ENCODE data around the gene ESPL1. TPM values are rescaled to one million over a fixed set of nuclear protein-coding genes. Genes with fewer than 3 reads are reported as not detected.
"Not testable (repeated sequence)": the region's sequence is repeated elsewhere in the genome, so short reads cannot be mapped to it uniquely, and the experiment has no call there.

ESPL1 gene
- total RNA-seq, 1 donor from 2014 or later: 2.2 TPM

DNA sequence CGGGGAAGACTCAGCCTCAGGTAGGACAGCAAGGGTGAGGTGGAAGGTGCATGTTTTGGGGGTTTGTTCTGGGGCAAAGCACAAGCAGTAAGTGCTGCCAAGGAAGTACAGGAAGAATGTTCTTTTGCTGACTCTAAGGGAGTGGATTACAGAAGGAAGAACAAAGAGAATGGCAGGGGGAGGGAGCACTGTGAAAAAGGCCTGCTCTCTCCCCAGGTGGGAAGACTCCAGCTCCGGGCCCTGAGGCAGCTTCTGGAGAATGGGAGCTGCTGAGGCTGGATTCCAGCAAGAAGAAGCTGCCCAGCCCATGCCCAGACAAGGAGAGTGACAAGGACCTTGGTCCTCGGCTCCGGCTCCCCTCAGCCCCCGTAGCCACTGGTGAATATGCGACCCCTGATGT lies 20.2 kb downstream of the ESPL1 start:
- H3K4me3 ChIP-seq (ENCODE audit: low read depth, low read length): no peak overlapping the region
- TF ChIP-seq, protein P1, sequence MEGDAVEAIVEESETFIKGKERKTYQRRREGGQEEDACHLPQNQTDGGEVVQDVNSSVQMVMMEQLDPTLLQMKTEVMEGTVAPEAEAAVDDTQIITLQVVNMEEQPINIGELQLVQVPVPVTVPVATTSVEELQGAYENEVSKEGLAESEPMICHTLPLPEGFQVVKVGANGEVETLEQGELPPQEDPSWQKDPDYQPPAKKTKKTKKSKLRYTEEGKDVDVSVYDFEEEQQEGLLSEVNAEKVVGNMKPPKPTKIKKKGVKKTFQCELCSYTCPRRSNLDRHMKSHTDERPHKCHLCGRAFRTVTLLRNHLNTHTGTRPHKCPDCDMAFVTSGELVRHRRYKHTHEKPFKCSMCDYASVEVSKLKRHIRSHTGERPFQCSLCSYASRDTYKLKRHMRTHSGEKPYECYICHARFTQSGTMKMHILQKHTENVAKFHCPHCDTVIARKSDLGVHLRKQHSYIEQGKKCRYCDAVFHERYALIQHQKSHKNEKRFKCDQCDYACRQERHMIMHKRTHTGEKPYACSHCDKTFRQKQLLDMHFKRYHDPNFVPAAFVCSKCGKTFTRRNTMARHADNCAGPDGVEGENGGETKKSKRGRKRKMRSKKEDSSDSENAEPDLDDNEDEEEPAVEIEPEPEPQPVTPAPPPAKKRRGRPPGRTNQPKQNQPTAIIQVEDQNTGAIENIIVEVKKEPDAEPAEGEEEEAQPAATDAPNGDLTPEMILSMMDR (IDR thresholded peaks at IDR 0.05; ENCODE audit: insufficient read depth, low read length, poor library complexity, severe bottlenecking): no peak
- H3K27me3 ChIP-seq (ENCODE audit: control insufficient read depth, insufficient read depth, low read length): no peaks in the 10 kb centered on the region
- DNase-seq (ENCODE audit: low read depth): no peak
- H3K36me3 ChIP-seq (ENCODE audit: control insufficient read depth, insufficient read depth, low read length): no peaks in the 10 kb centered on the region

GRCh38 chr12:53289891-53290290 lies 21.8 kb downstream of the ESPL1 start:
- Histone ChIP-seq H3K27me3 (ENCODE audit: control insufficient read depth, insufficient read depth, low read length) (no peaks in the 10 kb centered on the region), H3K36me3 (ENCODE audit: control insufficient read depth, insufficient read depth, low read length) (no peaks in the 10 kb centered on the region), H3K4me3 (ENCODE audit: low read depth, low read length) (no peak overlapping the region)
- DNase-seq (ENCODE audit: low read depth): no peak
- TF ChIP-seq, protein P1 (IDR thresholded peaks at IDR 0.05; ENCODE audit: insufficient read depth, low read length, poor library complexity, severe bottlenecking): no peak

DNA sequence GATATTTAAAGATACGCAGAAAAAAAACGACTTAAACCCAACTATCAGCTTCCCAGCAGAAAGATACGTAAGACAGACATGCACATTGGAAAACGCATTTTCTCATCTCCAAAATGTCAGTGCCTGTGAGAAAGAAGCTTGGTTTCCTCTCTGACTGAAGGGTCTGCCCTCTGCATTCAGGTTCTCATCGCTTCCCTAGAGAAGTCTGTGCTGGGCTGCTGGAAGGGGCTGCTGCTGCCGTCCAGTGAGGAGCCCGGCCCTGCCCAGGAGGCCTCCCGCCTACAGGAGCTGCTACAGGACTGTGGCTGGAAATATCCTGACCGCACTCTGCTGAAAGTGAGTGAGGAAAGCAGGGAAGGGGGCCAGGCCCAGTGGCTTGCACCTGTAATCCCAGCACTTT lies 22.6 kb downstream of the ESPL1 start:
- no peak for DNase-seq (ENCODE audit: low read depth)
- Histone ChIP-seq H3K27me3 (ENCODE audit: control insufficient read depth, insufficient read depth, low read length) (no peaks in the 10 kb centered on the region), H3K36me3 (ENCODE audit: control insufficient read depth, insufficient read depth, low read length) (no peaks in the 10 kb centered on the region), H3K4me3 (ENCODE audit: low read depth, low read length) (no peak overlapping the region)
- TF ChIP-seq, protein P1 (IDR thresholded peaks at IDR 0.05; ENCODE audit: insufficient read depth, low read length, poor library complexity, severe bottlenecking): no peak

- no peak overlapping the region for H3K4me3 ChIP-seq (ENCODE audit: low read depth, low read length)
- DNase-seq (ENCODE audit: low read depth): no peak
- H3K36me3 ChIP-seq (ENCODE audit: control insufficient read depth, insufficient read depth, low read length): no peaks in the 10 kb centered on the region
- H3K27me3 ChIP-seq (ENCODE audit: control insufficient read depth, insufficient read depth, low read length): no peaks in the 10 kb centered on the region
- TF ChIP-seq, protein P1 (IDR thresholded peaks at IDR 0.05; ENCODE audit: insufficient read depth, low read length, poor library complexity, severe bottlenecking): no peak
Measured at GRCh38 chr12:53292426-53292825, 24.3 kb downstream of the ESPL1 start.

GRCh38 chr12:53295070-53295890 lies 27.2 kb downstream of the ESPL1 start, which contains the start of gene PFDN5:
TSS of gene PFDN5 (plus strand) at chr12:53295542. CDS start at chr12:53295568, 26 bp downstream.
- Histone ChIP-seq H3K27me3 (ENCODE audit: control insufficient read depth, insufficient read depth, low read length) (no peaks in the 10 kb centered on the region), H3K36me3 (ENCODE audit: control insufficient read depth, insufficient read depth, low read length) (no peaks in the 10 kb centered on the region), H3K4me3 (ENCODE audit: low read depth, low read length) (peak within 1 kb of the TSS; percentile 89)
- TF ChIP-seq, protein P1 (IDR thresholded peaks at IDR 0.05; ENCODE audit: insufficient read depth, low read length, poor library complexity, severe bottlenecking): no peak
- peak; percentile 77 for DNase-seq (ENCODE audit: low read depth)

- no peak for DNase-seq (ENCODE audit: low read depth)
- Histone ChIP-seq H3K27me3 (ENCODE audit: control insufficient read depth, insufficient read depth, low read length) (no peaks in the 10 kb centered on the region), H3K4me3 (ENCODE audit: low read depth, low read length) (peak overlapping the region; percentile 89), H3K36me3 (ENCODE audit: control insufficient read depth, insufficient read depth, low read length) (no peaks in the 10 kb centered on the region)
- TF ChIP-seq, protein P1 (IDR thresholded peaks at IDR 0.05; ENCODE audit: insufficient read depth, low read length, poor library complexity, severe bottlenecking): no peak
Measured at GRCh38 chr12:53295891-53296219, 27.8 kb downstream of the ESPL1 start.

- H3K36me3 ChIP-seq (ENCODE audit: control insufficient read depth, insufficient read depth, low read length); H3K4me3 ChIP-seq (ENCODE audit: low read depth, low read length); H3K27me3 ChIP-seq (ENCODE audit: control insufficient read depth, insufficient read depth, low read length); DNase-seq (ENCODE audit: low read depth): not testable (repeated sequence)
Measured at GRCh38 chr12:53297106-53297505, 29.0 kb downstream of the ESPL1 start.

Data from kidney epithelial cell (primary cell).